ENCODE data around the gene ZCCHC2. TPM values are rescaled to one million over a fixed set of nuclear protein-coding genes. Genes with fewer than 3 reads are reported as not detected.

The ZCCHC2 gene
- total and polyA plus RNA-seq, 2 of the 8 experiments (the other 6 are each of a cell fraction or from before 2014, with no cell fraction given) = 13.5 to 18.6 TPM

GRCh38 chr18:62487161-62487560 is 35.7 kb upstream of the ZCCHC2 start:
- no peak overlapping the region for H3K56ac ChIP-seq (replicated peaks; ENCODE audit: insufficient read length, low read depth, low read length)
- CTCF ChIA-PET (ENCODE audit: partially characterized antibody) = interaction anchor here (0.6 to 0.8 kb wide), 2 partner anchors 87 to 344 kb away, joined by 3 read pairs; no protein-coding TSS in a partner anchor
- H3K36me3 ChIP-seq (ENCODE audit: control insufficient read depth in 2 of 4, insufficient read depth in 4 of 4, low read length in 3 of 4) = no peaks in the 10 kb centered on the region
- no peak overlapping the region for H3K4me2 ChIP-seq (ENCODE audit: insufficient read depth in 1 of 2, low read depth in 2 of 2, low read length in 2 of 2)
- no peak for FAIRE-seq
- no peak for TF ChIP-seq RFX5 (IDR thresholded peaks at IDR 0.05; ENCODE audit: borderline replicate concordance, low read depth, low read length)
- no peak for TF ChIP-seq YY1 (IDR thresholded peaks at IDR 0.05; ENCODE audit: low read depth, low read length)
- TF ChIP-seq HDAC2 (IDR thresholded peaks at IDR 0.05; ENCODE audit: borderline replicate concordance in 1 of 2, low read depth in 2 of 2, low read length in 2 of 2) = no peak
- TF ChIP-seq SRF (IDR thresholded peaks at IDR 0.05; ENCODE audit: low read depth, low read length) = no peak
- TF ChIP-seq EP300 (IDR thresholded peaks at IDR 0.05; ENCODE audit: borderline replicate concordance in 1 of 2, low read depth in 2 of 2, low read length in 2 of 2) = no peak
- no peak for TF ChIP-seq CHD1 (IDR thresholded peaks at IDR 0.05; ENCODE audit: low read depth, low read length)
- no peak for TF ChIP-seq TBP (IDR thresholded peaks at IDR 0.05; ENCODE audit: low read depth, low read length)
- no peak overlapping the region for H2BK20ac ChIP-seq (ENCODE audit: low read length)
- H3K4me1 ChIP-seq (replicated peaks in 1 of 4; ENCODE audit: control insufficient read depth in 3 of 4, insufficient read depth in 4 of 4, low read length in 3 of 4) = no peaks in the 10 kb centered on the region
- no peak overlapping the region for H4K5ac ChIP-seq (ENCODE audit: insufficient read length, low read depth, low read length)
- H3K4ac ChIP-seq (replicated peaks; ENCODE audit: insufficient read length, low read depth, low read length) = no peak overlapping the region
- DNase-seq (ENCODE audit: low read depth in 1 of 2, low spot score in 2 of 2) = no peak
- H2AFZ ChIP-seq (ENCODE audit: low read length) = no peak overlapping the region
- no peak overlapping the region for H2BK120ac ChIP-seq (replicated peaks; ENCODE audit: low read depth, low read length)
- no peak overlapping the region for H3K4me3 ChIP-seq (ENCODE audit: extremely low read depth in 1 of 4, insufficient read depth in 2 of 4, low read depth in 3 of 4, low read length in 4 of 4)
- H2BK15ac ChIP-seq (ENCODE audit: low read length) = no peak overlapping the region
- no peak overlapping the region for H4K8ac ChIP-seq (ENCODE audit: extremely low read depth, insufficient read depth, low read length)
- no peaks in the 10 kb centered on the region; a peak in 1 of 7 replicates for H3K27me3 ChIP-seq (replicated peaks in 1 of 4; ENCODE audit: control insufficient read depth in 3 of 4, extremely low read depth in 1 of 4, insufficient read depth in 3 of 4, low read length in 3 of 4)
- no peaks in the 10 kb centered on the region for H3K23me2 ChIP-seq (ENCODE audit: low read depth, low read length)
- POLR2A ChIA-PET (ENCODE audit: partially characterized antibody) = no interaction called here
- H2AK5ac ChIP-seq (ENCODE audit: low read depth, low read length) = no peak overlapping the region
- no peaks in the 10 kb centered on the region for H3K9me3 ChIP-seq (ENCODE audit: insufficient read depth in 2 of 2, low read depth in 1 of 2, low read length in 1 of 2)
- no peaks in the 10 kb centered on the region for H3K79me2 ChIP-seq (ENCODE audit: control insufficient read depth in 1 of 2, insufficient read depth in 2 of 2, low read length in 2 of 2)
- H4K20me1 ChIP-seq (replicated peaks in 1 of 2; ENCODE audit: control insufficient read depth in 1 of 2, insufficient read depth in 2 of 2, low read length in 2 of 2) = no peaks in the 10 kb centered on the region
- no peak overlapping the region for H2BK12ac ChIP-seq (ENCODE audit: low read depth, low read length)
- no peak overlapping the region for H3K18ac ChIP-seq (ENCODE audit: extremely low read depth, low read length)
- no peak overlapping the region for H3K14ac ChIP-seq (ENCODE audit: insufficient read length)
- H4K91ac ChIP-seq (replicated peaks; ENCODE audit: insufficient read length, low read length) = no peak overlapping the region
- no peaks in the 10 kb centered on the region for H3K79me1 ChIP-seq (ENCODE audit: low read depth, low read length)
- H3K9ac ChIP-seq (replicated peaks in 1 of 4; ENCODE audit: extremely low read depth in 1 of 4, low read depth in 3 of 4, low read length in 3 of 4) = no peak overlapping the region
- no peak overlapping the region for H3K23ac ChIP-seq (ENCODE audit: insufficient read length)
- WGBS, 2 experiments (ENCODE audit: extremely low coverage in 1 of 2, insufficient coverage in 1 of 2, insufficient read length in 1 of 2, insufficient replicate concordance in 2 of 2, low coverage in 1 of 2, low lambda C conversion rate in 2 of 2, missing lambda C conversion rate in 1 of 2) = 95% methylated on average over 5 of the region's 5 CpGs; no CpG with 5 or more reads in 1 of the 2 experiments
- no peak overlapping the region for H3K27ac ChIP-seq (ENCODE audit: low read depth, low read length)
- no peak overlapping the region for H2BK5ac ChIP-seq (ENCODE audit: low read depth, low read length)
